Tibial nerve (tissue), 4 donors: ENCODE measurements around the gene TMEM94.

ENCODE experiments used
- CTCF ChIP-seq, 5 experiments: fragments of 200-600 bp in 3 of 5; fragments of 450-650 bp in 2 of 5; sonication (generic) in 3 of 5; IDR thresholded peaks; one replicate each; pipeline ENCODE4 v1.5.1; 2016 to 2019; ENCODE audit warnings: antibody characterized with exemption in 5 of 5, mild to moderate bottlenecking in 3 of 5, moderate library complexity in 2 of 5
- EP300 ChIP-seq, 2 donors: sonication (generic); formaldehyde crosslinking; IDR thresholded peaks; one replicate each; pipeline ENCODE4 v1.6.1; 2017; ENCODE audit warnings: antibody characterized with exemption in 2 of 2, mild to moderate bottlenecking in 1 of 2
- POLR2A ChIP-seq, 2 donors: fragments of 450-650 bp; IDR thresholded peaks; one replicate each; pipeline ENCODE4 v1.6.1; 2017; ENCODE audit warnings: antibody characterized with exemption in 2 of 2, mild to moderate bottlenecking in 2 of 2, moderate library complexity in 2 of 2

- TF ChIP-seq CTCF (IDR thresholded peaks at IDR 0.05): no peak
- TF ChIP-seq POLR2A (IDR thresholded peaks at IDR 0.05): no peak
- TF ChIP-seq EP300 (IDR thresholded peaks at IDR 0.05): no peak
These were observed 18.3 kb downstream of the TMEM94 start for GRCh38 chr17:75474736-75475135.
